ENCODE results near the gene AARS1.
"Not testable (repeated sequence)": the region's sequence is repeated elsewhere in the genome, so short reads cannot be mapped to it uniquely, and the experiment has no call there.

GRCh38 chr16:70238773-70239172 lies 50.5 kb downstream of the AARS1 start:
- TF ChIP-seq EZH2 (IDR thresholded peaks at IDR 0.05; ENCODE audit: low read depth, low read length, severe bottlenecking); HDAC2 (IDR thresholded peaks at IDR 0.05; ENCODE audit: borderline replicate concordance in 1 of 2, low read depth in 2 of 2, low read length in 2 of 2); CTCF (IDR thresholded peaks at IDR 0.05; ENCODE audit: control extremely low read depth in 1 of 3, insufficient read depth in 1 of 3, low read depth in 1 of 3, low read length in 3 of 3); SP1 (IDR thresholded peaks at IDR 0.05; ENCODE audit: low read depth, low read length); MAX (IDR thresholded peaks at IDR 0.05); ZNF274 (IDR thresholded peaks at IDR 0.05; ENCODE audit: borderline replicate concordance, extremely low read depth, low read length): not testable (repeated sequence)

Measured in H1 (cell line).